AG20443 (cell line): ENCODE results near the gene RHBDL3.
"Not testable (repeated sequence)": the region's sequence is repeated elsewhere in the genome, so short reads cannot be mapped to it uniquely, and the experiment has no call there.

Experiments
- DNase-seq: peaks from one replicate; pipeline ENCODE4 v3.0.0; 2012; ENCODE audit warnings: low spot score, mixed read lengths

The RHBDL3 gene

GRCh38 chr17:32289471-32290070 is 23.9 kb downstream of the RHBDL3 start:
- DNase-seq: no peak

DNA sequence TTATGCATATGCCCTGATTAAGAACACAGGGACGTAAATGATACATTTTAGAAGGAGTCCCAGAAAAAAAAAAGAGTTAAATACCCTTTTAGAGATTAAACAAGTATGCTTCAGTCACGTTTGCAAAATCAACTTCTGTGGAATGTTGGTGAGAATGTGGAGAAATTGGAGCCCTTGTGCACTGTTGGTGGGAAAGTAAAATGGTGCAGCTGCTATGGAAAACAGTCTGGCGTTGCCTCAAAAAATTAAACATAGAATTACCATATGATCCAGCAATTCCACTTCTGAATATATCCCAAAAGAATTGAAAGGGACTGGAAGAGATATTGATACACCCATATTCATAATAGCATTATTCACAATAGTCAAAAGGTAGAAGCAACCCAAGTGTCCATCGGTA is 26.5 kb downstream of the RHBDL3 start:
- DNase-seq: no peak

GRCh38 chr17:32297424-32297823 is 31.8 kb downstream of the RHBDL3 start:
- no peak for DNase-seq

DNA sequence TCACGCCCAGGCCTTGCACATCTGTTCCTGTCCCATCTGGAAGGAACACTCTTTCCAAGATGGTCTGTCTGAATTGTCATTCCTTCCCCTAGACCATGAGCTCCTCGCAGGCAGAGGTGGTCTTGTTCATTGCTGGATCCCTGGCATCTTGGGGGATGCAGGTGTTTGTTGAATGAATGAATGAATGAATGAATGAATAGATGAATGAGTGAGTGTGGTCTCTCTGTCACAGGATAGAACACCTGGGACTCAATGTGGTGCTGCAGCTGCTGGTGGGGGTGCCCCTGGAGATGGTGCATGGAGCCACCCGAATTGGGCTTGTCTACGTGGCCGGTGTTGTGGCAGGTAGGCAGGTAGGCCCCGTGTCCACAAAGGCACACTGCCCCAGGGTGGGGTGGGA is 32.2 kb downstream of the RHBDL3 start:
- no peak for DNase-seq

- peak; percentile 55 for DNase-seq
Measured at GRCh38 chr17:32298298-32298697, 32.7 kb downstream of the RHBDL3 start.

DNA sequence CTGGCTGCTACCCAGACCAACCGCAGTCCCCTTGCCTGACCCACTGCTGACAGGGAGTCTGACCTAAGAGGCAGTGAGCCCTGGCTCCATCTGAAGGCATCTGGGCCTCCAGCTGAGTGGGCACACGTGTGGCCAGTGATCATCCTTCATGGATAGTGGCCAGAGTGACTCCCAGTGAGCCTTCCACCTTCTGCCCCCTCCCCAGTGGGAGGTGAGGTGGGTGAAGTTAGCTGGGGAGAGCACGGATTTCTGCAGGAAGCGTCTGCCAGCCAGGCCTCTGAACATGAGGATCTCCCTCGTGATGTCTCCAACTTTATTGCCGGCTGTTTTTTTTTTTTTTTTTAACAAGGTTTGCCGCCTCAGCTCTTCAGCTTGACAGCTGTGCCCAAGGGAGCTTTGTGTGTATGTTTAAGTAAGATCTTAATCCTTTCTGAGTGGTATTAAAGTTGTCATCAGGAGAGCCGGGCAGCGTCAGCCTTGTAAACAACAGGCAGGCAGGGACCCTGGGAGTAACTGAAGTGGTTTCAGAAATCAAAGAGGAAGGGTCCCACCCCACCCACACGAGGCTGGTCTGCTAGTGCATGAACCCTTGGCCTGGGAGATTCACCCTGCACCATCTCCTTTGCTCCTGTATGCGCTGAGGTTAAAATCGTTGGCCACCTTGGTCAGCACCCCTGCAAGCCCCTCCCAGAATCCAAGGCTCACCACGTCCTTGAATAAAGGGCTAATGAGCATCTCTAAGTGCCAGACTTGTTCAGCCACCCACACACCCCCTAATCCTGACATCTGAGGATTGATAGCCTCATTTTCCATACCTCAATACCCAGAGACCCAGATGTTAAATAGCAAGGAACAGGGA is 33.3 kb downstream of the RHBDL3 start:
- no peak for DNase-seq

GRCh38 chr17:32299580-32300164 is 34.0 kb downstream of the RHBDL3 start:
- no peak for DNase-seq

DNA sequence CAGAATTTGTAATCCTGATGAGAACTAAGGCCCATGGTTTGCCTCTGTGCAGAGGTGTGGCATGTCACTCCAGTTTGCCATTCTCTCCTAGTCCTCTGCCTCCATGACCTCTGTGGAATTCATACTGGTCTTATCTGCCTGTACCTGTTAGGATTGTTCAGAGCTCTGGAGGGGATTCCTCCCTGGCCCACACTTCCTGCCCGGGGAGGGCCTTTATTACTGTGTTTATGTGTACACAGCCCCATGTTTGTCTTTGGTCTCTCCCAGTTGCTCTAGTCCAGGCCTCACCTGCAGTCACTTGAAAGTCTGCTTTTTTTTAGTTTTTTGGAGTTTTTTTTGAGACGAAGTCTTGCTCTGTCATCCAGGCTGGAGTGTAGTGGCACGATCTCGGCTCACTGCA is 36.4 kb downstream of the RHBDL3 start:
- no peak for DNase-seq

DNA sequence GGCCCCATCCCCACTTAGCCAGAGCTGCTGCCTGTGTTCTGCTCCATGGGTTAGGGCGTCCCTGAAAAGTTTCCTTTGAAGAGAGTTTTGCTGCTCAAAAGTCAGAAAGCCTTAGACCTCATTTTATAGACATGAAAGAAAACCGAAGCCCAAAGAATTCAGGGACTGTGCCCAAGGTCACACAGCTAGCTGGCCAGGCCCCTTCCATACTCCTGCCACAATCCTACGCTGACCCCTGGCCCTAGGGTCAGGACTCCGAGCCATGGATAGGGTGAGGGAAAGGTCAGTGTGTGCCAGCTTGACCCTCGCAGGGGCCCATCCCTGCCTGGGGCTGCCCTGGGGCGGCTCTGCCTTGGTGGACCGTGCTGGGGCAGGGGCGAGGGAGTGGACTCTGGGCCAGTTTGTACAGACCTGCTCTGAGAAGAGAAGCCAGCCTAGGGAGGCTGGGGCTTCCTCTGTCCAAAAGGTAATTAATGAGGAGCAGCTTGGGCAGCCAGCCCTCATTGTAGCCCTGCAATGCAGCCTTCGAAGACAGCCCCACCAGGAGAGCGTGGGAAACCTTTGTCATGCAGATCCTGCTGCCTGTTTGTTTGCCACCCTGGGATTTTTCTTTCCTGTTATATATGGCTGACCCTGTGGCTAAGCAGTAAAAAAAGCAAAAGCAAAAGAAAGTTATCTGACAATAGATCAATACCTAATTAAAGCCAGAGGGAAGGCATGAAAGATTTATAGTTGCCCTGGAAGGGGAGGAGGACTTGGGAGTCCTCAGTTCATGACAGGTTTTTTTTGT is 37.4 kb downstream of the RHBDL3 start:
- no peak for DNase-seq

DNA sequence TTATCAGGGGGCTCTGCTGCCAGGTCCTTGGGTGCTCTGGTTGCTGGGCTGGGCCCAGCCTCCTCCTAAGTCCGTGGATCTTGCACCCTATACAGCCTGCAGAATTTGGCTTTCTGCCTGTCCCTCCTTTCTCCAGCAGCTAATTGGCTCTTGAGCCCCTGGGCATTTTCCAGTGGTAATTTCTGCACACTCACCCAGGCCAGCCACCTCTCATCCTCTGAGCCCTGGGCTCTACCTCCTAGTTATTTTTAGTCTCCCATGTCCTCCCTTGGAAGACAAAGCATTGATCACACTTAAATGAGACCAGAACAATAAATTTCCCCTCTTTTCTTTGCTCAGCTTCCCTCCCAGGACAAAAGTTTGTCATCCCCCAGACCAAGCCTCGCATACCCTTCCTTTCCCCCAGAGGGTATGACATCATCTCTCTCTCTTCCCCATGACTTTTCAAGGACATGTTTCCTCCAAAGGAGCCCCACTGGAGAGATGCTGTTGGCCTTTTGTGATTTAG is 38.2 kb downstream of the RHBDL3 start:
- DNase-seq: no peak

DNA sequence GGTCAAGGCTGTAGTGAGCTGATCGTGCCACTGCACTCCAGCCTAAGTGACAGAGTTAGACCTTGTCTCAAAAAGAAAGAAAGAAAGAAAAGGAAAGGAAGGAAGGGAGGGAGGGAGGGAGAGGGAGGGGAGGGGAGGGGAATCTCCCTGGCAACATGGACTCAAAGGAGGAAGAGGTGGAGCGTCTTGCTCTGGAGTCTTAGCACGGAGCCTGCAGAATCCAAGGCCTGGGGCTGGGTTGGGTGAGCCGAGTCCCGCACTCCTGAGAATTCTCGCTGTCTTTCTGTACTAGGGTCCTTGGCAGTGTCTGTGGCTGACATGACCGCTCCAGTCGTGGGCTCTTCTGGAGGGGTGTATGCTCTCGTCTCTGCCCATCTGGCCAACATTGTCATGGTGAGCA is 39.4 kb downstream of the RHBDL3 start:
- DNase-seq: no peak

DNA sequence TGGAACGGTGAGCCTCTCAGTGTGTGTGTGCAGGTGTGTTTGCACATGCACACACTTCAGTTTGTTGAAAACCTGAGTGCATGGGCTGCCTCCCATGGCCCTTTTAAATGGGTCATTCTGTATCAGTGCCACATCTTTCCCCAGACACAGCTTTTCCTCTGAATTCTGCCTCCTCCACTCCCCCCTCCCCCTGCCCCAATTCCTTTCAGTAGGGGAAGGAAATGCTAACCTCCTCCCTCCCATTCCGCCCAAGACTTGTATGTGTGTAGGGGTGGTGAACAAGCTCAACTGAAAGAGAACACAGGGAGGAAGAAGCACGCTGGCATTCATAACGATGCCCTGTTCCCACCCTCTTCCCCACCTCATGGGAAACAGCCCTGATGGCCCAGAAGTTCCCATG is 42.0 kb downstream of the RHBDL3 start:
- DNase-seq: no peak

- no peak for DNase-seq
Measured at GRCh38 chr17:32311028-32311536, 45.5 kb downstream of the RHBDL3 start.

DNA sequence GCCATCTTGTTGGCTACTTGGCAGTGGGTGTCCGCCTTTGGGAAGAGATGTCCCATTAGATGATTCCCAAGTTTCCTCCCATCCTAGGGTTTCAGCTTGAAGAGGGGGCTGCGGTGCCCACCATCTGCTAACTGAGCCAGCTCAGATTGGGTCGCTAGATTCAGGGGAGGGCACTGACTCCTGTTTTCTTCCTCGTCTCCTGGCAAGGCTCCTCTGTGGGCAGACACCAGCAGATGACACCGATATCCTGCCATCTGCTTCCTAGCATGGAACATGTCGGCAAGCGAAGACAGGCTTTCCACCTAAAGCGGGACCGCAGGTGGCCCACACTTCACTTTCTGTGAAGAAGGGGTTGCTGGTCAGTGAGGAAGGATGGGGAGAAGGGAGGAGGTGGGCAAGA is 49.0 kb downstream of the RHBDL3 start:
- DNase-seq: no peak

DNA sequence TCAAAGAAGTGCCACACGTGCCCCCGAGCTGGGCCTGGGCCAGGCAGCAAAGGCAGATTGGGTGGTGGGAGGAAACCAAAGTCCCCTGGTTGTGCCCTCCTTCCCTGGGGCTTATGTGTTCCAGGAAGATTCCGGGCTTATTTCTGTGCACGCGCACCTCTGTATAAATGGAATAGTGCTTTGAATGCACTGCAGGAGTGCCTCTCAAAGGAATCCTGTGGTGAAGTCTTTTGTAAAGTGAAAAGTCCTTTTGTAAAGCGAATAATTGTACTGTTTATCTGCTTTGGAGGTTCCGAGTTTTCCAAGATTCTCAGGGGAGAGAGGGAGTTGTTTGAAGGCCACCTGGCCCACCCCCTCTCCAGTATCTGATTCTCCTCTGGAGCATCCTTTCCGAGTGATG is 49.5 kb downstream of the RHBDL3 start:
- no peak for DNase-seq

GRCh38 chr17:32316653-32317052 is 51.0 kb downstream of the RHBDL3 start:
- DNase-seq: not testable (repeated sequence)

DNA sequence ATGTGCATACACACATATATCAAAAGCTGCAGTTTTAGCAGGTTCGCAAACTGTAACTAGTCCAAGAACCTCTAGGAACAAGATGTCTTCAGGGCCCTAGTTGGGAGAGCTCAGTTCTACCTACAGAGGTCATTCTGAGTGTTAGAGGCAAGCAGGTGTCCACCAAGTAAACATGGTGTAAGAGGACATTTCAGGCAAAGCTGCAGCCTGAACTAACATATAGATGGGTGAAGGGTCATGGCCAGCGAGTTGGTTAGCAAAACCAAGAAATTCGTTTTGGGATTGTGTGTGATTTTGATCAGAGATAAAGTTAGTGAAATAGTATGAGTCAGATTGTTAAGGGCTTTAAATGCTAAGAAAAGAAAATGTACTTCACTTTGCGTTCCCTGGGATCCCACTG is 51.7 kb downstream of the RHBDL3 start:
- no peak for DNase-seq

DNA sequence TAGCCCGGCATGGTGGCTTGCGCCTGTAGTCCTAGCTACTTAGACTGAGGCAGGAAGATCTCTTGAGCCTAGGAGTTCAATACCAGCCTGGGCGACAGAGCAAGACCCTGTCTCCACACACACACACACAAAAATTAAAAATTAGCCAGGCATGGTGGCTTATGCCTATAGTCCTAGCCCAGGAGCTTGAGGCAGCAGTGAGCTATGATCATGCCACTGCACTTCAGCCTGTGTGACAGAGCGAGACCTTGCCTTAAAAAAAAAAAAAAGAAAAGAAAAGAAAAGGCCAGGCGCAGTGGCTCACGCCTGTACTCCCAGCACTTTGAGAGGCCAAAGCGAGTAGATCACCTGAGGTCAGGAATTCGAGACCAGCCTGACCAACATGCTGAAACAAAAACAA is 52.4 kb downstream of the RHBDL3 start:
- no peak for DNase-seq

GRCh38 chr17:32319548-32319905 is 53.9 kb downstream of the RHBDL3 start:
- DNase-seq: peak; percentile 92

DNA sequence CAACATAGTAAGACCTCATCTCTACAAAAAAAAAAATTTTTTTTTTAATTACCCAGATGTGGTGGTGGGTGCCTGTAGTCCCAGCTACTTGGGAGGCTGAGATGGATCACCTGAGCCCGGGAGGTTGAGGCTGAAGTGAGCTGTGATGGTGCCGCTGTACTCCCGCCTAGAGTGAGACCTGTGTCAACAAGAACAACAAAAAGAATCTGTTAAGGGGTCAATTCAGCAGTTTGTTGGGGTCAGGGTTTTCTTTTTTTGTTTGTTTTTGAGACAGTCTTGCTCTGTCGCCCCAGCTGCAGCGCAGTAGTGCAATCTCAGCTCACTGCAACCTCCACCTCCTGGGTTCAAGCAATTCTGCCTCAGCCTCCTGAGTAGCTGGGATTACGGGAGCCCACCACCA is 54.4 kb downstream of the RHBDL3 start:
- DNase-seq: not testable (repeated sequence)

DNA sequence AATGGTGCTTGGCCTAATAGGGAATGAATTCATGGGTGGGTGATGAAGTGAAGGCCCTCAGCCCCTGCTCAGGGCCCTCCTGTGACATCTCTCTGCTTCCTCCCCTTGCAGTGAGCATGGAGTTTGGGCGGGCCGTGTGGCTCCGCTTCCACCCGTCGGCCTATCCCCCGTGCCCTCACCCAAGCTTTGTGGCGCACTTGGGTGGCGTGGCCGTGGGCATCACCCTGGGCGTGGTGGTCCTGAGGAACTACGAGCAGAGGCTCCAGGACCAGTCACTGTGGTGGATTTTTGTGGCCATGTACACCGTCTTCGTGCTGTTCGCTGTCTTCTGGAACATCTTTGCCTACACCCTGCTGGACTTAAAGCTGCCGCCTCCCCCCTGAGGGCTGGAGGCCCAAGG is 55.2 kb downstream of the RHBDL3 start:
- no peak for DNase-seq

- no peak for DNase-seq
Measured at GRCh38 chr17:32323046-32323445, 57.4 kb downstream of the RHBDL3 start.
